ENCODE data around the gene OAF.
"Not testable (repeated sequence)": the region's sequence is repeated elsewhere in the genome, so short reads cannot be mapped to it uniquely, and the experiment has no call there.

OAF gene

DNA sequence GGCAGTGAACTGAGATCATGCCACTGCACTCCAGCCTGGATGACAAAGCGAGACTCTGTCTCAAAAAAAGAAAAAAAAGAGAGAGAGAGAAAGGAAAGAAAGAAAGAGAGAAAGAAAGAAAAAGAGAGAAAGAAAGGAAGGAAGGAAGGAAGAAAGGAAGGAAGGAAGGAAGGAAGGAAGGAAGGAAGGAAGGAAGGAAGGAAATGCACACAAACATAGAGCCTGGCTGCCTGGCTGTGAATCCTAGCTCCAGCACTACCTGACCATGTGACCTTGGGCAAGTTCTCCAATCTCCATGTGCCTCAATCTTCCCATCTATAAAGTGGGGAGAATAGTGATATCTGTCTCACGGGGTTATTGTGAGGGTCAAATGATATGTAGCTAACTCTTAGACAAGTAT lies 63.1 kb downstream of the OAF start:
- FAIRE-seq = not testable (repeated sequence)

DNA sequence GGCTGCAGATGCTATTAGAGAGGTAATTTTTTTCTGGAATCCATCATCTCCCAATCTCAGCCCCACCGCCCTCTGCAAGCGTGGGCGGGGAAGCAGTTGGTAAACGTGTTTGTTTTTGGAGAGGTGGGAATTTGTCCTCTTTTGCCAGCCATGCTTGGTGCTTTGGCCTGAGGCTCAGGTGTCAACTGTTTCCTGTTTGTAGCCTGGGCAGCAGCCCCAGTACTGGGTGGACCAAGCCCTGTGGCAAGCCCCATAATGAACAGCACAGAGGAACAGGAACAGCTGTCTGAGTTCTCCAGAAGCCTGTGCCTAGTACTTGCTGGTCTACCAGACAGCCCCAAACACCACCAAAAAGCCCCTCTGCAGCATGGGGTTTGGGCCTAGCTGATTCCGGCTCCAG lies 68.7 kb downstream of the OAF start:
- FAIRE-seq = no peak
